Bladder microvascular endothelial cell (primary cell): ENCODE data around the gene IQCF2. TPM values are rescaled to one million over a fixed set of nuclear protein-coding genes. Genes with fewer than 3 reads are reported as not detected.

Source experiments
- total RNA-seq: library from RNA; depleted of rRNA; stranded (reverse); fragments of >200 nt; gene quantifications from 2 replicates; pipeline ENCODE4 v1.2.3, GENCODE V29; 2014

Gene IQCF2
- total RNA-seq = not detected in 2 replicates

GRCh38 chr3:51860703-51861665, at the start of gene IQCF2:
Gene IQCF2, plus strand, starts transcription at chr3:51861615. Its CDS starts 52 bp downstream, at chr3:51861667.

GRCh38 chr3:51875501-51875900, 14.1 kb downstream of the IQCF2 start, which contains the start of gene IQCF5:
Gene IQCF5, minus strand, starts transcription at chr3:51875601. Its CDS starts 70 bp downstream, at chr3:51875531.

Other genes with a start within 250 kb of the IQCF2 start
- gene TEX264, start 190.4 kb upstream of the IQCF2 start, total RNA-seq = 37.7 and 50.0 TPM in 2 replicates
- 0.06 TPM in 1 of 2 replicates, not detected in the other for gene GRM2, start 154.5 kb upstream of the IQCF2 start, total RNA-seq
- gene IQCF6, start 82.4 kb upstream of the IQCF2 start, total RNA-seq = not detected in 2 replicates
- not detected in 2 replicates for gene IQCF5, start 14.0 kb downstream of the IQCF2 start, total RNA-seq
- gene IQCF1, start 41.7 kb downstream of the IQCF2 start, total RNA-seq = not detected in 2 replicates
- gene RRP9, start 80.3 kb downstream of the IQCF2 start, total RNA-seq = 18.8 and 26.5 TPM in 2 replicates
- 12.3 and 15.5 TPM in 2 replicates for gene PARP3, start 80.7 kb downstream of the IQCF2 start, total RNA-seq
- not detected in 2 replicates for gene GPR62, start 93.8 kb downstream of the IQCF2 start, total RNA-seq
- gene PCBP4, start 105.8 kb downstream of the IQCF2 start, total RNA-seq = 20.2 and 45.4 TPM in 2 replicates
- gene ABHD14B, start 112.4 kb downstream of the IQCF2 start, total RNA-seq = 7.9 and 11.0 TPM in 2 replicates
- 4.3 and 4.4 TPM in 2 replicates for gene ABHD14A, start 113.4 kb downstream of the IQCF2 start, total RNA-seq
- gene ACY1, start 121.9 kb downstream of the IQCF2 start, total RNA-seq = 13.0 and 15.2 TPM in 2 replicates
- 529 and 935 TPM in 2 replicates for gene RPL29, start 134.3 kb downstream of the IQCF2 start, total RNA-seq
- gene DUSP7, start 195.0 kb downstream of the IQCF2 start, total RNA-seq = 7.0 TPM in 2 replicates